Liver (tissue), 3 donors: ENCODE data around the gene MED26.

Experiments
- ATF3 ChIP-seq: IDR thresholded peaks from 2 replicates; pipeline ENCODE4 v1.6.1; 2016; ENCODE audit warnings: antibody characterized with exemption
- EGR1 ChIP-seq, 2 donors: IDR thresholded peaks; 2 replicates each; pipeline ENCODE4 v1.6.1; 2016 to 2018; ENCODE audit warnings: antibody characterized with exemption in 2 of 2, low read depth in 2 of 2
- FOXA1 ChIP-seq: IDR thresholded peaks from 2 replicates; pipeline ENCODE4 v1.6.1; 2016; ENCODE audit warnings: antibody characterized with exemption
- GABPA ChIP-seq, 2 donors: IDR thresholded peaks in 1 of 2; conservative IDR thresholded peaks in 1 of 2; 2 replicates each; pipeline ENCODE4 v1.6.1; 2016; ENCODE audit warnings: antibody characterized with exemption in 2 of 2, mild to moderate bottlenecking in 1 of 2, moderate library complexity in 1 of 2
- JUND ChIP-seq, 2 donors: IDR thresholded peaks; 2 replicates each; pipeline ENCODE4 v1.6.1; 2016; ENCODE audit warnings: antibody characterized with exemption in 2 of 2
- MAX ChIP-seq: IDR thresholded peaks from 2 replicates; pipeline ENCODE4 v1.6.1; 2016; ENCODE audit warnings: antibody characterized with exemption
- RAD21 ChIP-seq, 2 donors: IDR thresholded peaks; 2 replicates each; pipeline ENCODE4 v1.6.1; 2016; ENCODE audit warnings: antibody characterized with exemption in 2 of 2, mild to moderate bottlenecking in 2 of 2
- RXRA ChIP-seq, 2 donors: IDR thresholded peaks; 2 replicates each; pipeline ENCODE4 v1.6.1; 2017 to 2018; ENCODE audit warnings: antibody characterized with exemption in 2 of 2, mild to moderate bottlenecking in 1 of 2
- SP1 ChIP-seq: IDR thresholded peaks from 2 replicates; pipeline ENCODE4 v1.6.1; 2018; ENCODE audit warnings: antibody characterized with exemption, mild to moderate bottlenecking
- TAF1 ChIP-seq: conservative IDR thresholded peaks from 2 replicates; pipeline ENCODE4 v1.6.1; 2016; ENCODE audit warnings: antibody characterized with exemption, mild to moderate bottlenecking
- YY1 ChIP-seq: IDR thresholded peaks from 2 replicates; pipeline ENCODE4 v1.6.1; 2016; ENCODE audit warnings: antibody characterized with exemption, mild to moderate bottlenecking
- ZBTB33 ChIP-seq: IDR thresholded peaks from 2 replicates; pipeline ENCODE4 v1.6.1; 2016; ENCODE audit warnings: antibody characterized with exemption
- TF ChIP-seq, protein P1 (sequence below): fragments of 150-350 bp; IDR thresholded peaks from 2 replicates; pipeline ENCODE4 v1.5.1; 2017; ENCODE audit warnings: improper control_type of control experiment, low read depth, low read length; ENCODE audit not compliant: missing input control
- TF ChIP-seq, protein P2 (sequence below): IDR thresholded peaks from 2 replicates; pipeline ENCODE4 v1.6.1; 2016; ENCODE audit warnings: antibody characterized with exemption, mild to moderate bottlenecking
- donor health status: healthy.
- donor health status: healthy.

GRCh38 chr19:16571283-16571682 is 56.7 kb downstream of the MED26 start:
- TF ChIP-seq, protein P1, sequence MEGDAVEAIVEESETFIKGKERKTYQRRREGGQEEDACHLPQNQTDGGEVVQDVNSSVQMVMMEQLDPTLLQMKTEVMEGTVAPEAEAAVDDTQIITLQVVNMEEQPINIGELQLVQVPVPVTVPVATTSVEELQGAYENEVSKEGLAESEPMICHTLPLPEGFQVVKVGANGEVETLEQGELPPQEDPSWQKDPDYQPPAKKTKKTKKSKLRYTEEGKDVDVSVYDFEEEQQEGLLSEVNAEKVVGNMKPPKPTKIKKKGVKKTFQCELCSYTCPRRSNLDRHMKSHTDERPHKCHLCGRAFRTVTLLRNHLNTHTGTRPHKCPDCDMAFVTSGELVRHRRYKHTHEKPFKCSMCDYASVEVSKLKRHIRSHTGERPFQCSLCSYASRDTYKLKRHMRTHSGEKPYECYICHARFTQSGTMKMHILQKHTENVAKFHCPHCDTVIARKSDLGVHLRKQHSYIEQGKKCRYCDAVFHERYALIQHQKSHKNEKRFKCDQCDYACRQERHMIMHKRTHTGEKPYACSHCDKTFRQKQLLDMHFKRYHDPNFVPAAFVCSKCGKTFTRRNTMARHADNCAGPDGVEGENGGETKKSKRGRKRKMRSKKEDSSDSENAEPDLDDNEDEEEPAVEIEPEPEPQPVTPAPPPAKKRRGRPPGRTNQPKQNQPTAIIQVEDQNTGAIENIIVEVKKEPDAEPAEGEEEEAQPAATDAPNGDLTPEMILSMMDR: no peak
- TF ChIP-seq ATF3 (no peak), TAF1 (no peak), MAX (no peak), ZBTB33 (no peak), GABPA (IDR thresholded peaks at IDR 0.05 in 1 of 2, conservative IDR thresholded peaks at IDR 0.05 in 1 of 2) (no peak), RAD21 (IDR thresholded peaks at IDR 0.05) (no peak), EGR1 (IDR thresholded peaks at IDR 0.05; ENCODE audit: low read depth in 2 of 2) (no peak), YY1 (no peak), SP1 (no peak), FOXA1 (no peak), JUND (IDR thresholded peaks at IDR 0.05) (no peak), RXRA (IDR thresholded peaks at IDR 0.05) (no peak)
- TF ChIP-seq, protein P2, sequence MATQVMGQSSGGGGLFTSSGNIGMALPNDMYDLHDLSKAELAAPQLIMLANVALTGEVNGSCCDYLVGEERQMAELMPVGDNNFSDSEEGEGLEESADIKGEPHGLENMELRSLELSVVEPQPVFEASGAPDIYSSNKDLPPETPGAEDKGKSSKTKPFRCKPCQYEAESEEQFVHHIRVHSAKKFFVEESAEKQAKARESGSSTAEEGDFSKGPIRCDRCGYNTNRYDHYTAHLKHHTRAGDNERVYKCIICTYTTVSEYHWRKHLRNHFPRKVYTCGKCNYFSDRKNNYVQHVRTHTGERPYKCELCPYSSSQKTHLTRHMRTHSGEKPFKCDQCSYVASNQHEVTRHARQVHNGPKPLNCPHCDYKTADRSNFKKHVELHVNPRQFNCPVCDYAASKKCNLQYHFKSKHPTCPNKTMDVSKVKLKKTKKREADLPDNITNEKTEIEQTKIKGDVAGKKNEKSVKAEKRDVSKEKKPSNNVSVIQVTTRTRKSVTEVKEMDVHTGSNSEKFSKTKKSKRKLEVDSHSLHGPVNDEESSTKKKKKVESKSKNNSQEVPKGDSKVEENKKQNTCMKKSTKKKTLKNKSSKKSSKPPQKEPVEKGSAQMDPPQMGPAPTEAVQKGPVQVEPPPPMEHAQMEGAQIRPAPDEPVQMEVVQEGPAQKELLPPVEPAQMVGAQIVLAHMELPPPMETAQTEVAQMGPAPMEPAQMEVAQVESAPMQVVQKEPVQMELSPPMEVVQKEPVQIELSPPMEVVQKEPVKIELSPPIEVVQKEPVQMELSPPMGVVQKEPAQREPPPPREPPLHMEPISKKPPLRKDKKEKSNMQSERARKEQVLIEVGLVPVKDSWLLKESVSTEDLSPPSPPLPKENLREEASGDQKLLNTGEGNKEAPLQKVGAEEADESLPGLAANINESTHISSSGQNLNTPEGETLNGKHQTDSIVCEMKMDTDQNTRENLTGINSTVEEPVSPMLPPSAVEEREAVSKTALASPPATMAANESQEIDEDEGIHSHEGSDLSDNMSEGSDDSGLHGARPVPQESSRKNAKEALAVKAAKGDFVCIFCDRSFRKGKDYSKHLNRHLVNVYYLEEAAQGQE: no peak
